ENCODE results near the gene ADGRF4.

Gene ADGRF4

DNA sequence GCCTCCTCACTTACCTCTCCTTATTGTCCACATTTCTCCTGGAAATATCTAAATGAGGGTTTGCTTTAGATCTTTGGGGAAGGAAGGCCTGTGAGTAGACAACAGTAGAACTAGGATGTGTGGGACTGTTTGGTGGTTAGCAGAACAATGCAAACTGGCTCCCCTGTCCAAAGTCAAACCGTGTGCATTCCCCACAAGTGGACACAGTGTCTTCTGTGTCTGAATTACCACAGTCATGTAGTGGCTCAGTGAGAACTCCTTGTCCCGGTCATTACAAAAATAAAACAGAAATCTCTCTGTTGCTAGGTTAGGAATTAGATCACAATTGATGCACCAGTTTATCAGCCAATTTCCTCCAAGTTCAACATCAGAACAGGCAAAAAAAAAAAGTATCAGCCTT lies 455 bp upstream of the ADGRF4 start:
- H3K9me3 ChIP-seq (ENCODE audit: low read length) = no peaks in the 10 kb centered on the region
- no peak overlapping the region for H3K27ac ChIP-seq (ENCODE audit: low read depth, low read length, poor library complexity, severe bottlenecking)
- no peaks in the 10 kb centered on the region for H3K9me2 ChIP-seq (ENCODE audit: low read depth, low read length)
- H3K4me1 ChIP-seq (ENCODE audit: insufficient read depth, low read length, severe bottlenecking) = no peaks in the 10 kb centered on the region
- H2AFZ ChIP-seq (ENCODE audit: low read length) = no peak overlapping the region
- no peaks in the 10 kb centered on the region for H4K20me1 ChIP-seq (ENCODE audit: insufficient read depth, low read length)
- H3K36me3 ChIP-seq (ENCODE audit: insufficient read depth, low read length) = no peaks in the 10 kb centered on the region
- H3K4me2 ChIP-seq (ENCODE audit: low read length) = no peak overlapping the region
- no peaks in the 10 kb centered on the region for H3K27me3 ChIP-seq (ENCODE audit: insufficient read depth, low read length)
- no peaks in the 10 kb centered on the region for H3F3A ChIP-seq (ENCODE audit: insufficient read depth, low read length)
- H3K79me2 ChIP-seq (ENCODE audit: insufficient read depth, low read length) = no peaks in the 10 kb centered on the region
- no peak for TF ChIP-seq EZH2 (IDR thresholded peaks at IDR 0.05; ENCODE audit: borderline replicate concordance, low read length)
- TF ChIP-seq, protein P1, sequence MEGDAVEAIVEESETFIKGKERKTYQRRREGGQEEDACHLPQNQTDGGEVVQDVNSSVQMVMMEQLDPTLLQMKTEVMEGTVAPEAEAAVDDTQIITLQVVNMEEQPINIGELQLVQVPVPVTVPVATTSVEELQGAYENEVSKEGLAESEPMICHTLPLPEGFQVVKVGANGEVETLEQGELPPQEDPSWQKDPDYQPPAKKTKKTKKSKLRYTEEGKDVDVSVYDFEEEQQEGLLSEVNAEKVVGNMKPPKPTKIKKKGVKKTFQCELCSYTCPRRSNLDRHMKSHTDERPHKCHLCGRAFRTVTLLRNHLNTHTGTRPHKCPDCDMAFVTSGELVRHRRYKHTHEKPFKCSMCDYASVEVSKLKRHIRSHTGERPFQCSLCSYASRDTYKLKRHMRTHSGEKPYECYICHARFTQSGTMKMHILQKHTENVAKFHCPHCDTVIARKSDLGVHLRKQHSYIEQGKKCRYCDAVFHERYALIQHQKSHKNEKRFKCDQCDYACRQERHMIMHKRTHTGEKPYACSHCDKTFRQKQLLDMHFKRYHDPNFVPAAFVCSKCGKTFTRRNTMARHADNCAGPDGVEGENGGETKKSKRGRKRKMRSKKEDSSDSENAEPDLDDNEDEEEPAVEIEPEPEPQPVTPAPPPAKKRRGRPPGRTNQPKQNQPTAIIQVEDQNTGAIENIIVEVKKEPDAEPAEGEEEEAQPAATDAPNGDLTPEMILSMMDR (IDR thresholded peaks at IDR 0.05; ENCODE audit: low read length) = no peak
- no peak overlapping the region for H3K9ac ChIP-seq (ENCODE audit: low read length)
- H3K4me3 ChIP-seq (ENCODE audit: low read depth, low read length, poor library complexity, severe bottlenecking) = no peak overlapping the region

DNA sequence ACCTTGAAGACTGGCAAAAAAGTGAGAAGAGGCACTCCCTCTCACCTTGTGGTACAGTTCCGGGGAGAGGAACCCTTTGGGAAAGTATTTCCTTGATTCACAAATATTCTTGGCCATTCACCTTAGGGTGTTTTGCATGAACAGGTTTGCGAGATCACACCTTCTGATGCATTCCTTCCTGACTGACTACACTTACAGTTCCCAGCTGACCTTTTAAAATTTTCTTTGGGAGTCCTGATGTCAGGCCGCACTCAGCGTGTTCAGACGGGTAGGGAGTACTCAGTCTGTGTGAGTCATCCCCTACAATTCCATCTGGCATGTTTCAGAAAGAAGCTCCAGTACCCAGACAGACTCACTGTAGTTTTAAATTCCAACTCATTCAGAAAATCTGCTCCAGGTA lies 1.7 kb downstream of the ADGRF4 start:
- no peak overlapping the region for H3K9ac ChIP-seq (ENCODE audit: low read length)
- H3F3A ChIP-seq (ENCODE audit: insufficient read depth, low read length) = no peaks in the 10 kb centered on the region
- TF ChIP-seq, protein P1 (IDR thresholded peaks at IDR 0.05; ENCODE audit: low read length) = no peak
- no peak for TF ChIP-seq EZH2 (IDR thresholded peaks at IDR 0.05; ENCODE audit: borderline replicate concordance, low read length)
- no peaks in the 10 kb centered on the region for H3K4me1 ChIP-seq (ENCODE audit: insufficient read depth, low read length, severe bottlenecking)
- H3K36me3 ChIP-seq (ENCODE audit: insufficient read depth, low read length) = no peaks in the 10 kb centered on the region
- H3K9me3 ChIP-seq (ENCODE audit: low read length) = no peaks in the 10 kb centered on the region
- H3K79me2 ChIP-seq (ENCODE audit: insufficient read depth, low read length) = no peaks in the 10 kb centered on the region
- H4K20me1 ChIP-seq (ENCODE audit: insufficient read depth, low read length) = no peaks in the 10 kb centered on the region
- H2AFZ ChIP-seq (ENCODE audit: low read length) = no peak overlapping the region
- H3K27ac ChIP-seq (ENCODE audit: low read depth, low read length, poor library complexity, severe bottlenecking) = no peak overlapping the region
- H3K4me3 ChIP-seq (ENCODE audit: low read depth, low read length, poor library complexity, severe bottlenecking) = no peak overlapping the region
- H3K9me2 ChIP-seq (ENCODE audit: low read depth, low read length) = no peaks in the 10 kb centered on the region
- H3K27me3 ChIP-seq (ENCODE audit: insufficient read depth, low read length) = no peaks in the 10 kb centered on the region
- H3K4me2 ChIP-seq (ENCODE audit: low read length) = no peak overlapping the region

DNA sequence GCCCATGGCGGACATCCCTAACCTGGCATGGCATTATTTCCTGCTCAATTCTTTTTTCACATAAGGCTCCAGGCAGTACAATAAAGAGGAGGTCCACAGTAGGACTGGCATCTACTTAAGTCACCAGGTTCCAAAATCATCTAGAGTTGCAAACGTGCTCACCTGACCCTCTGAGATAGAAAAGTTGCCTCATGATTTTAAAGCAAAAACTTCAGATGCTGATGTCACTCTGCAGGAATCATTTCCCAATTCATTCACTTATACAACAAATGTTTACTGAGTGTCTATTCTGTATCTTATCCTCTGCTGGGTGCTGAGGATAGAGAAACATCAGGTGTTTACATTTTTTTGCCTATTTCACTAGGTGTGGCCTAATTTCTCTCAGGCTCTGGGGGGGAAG lies 2.2 kb downstream of the ADGRF4 start:
- H3K4me2 ChIP-seq (ENCODE audit: low read length) = no peak overlapping the region
- no peaks in the 10 kb centered on the region for H3F3A ChIP-seq (ENCODE audit: insufficient read depth, low read length)
- H3K9ac ChIP-seq (ENCODE audit: low read length) = no peak overlapping the region
- H3K27ac ChIP-seq (ENCODE audit: low read depth, low read length, poor library complexity, severe bottlenecking) = no peak overlapping the region
- no peak overlapping the region for H3K4me3 ChIP-seq (ENCODE audit: low read depth, low read length, poor library complexity, severe bottlenecking)
- no peaks in the 10 kb centered on the region for H3K79me2 ChIP-seq (ENCODE audit: insufficient read depth, low read length)
- H3K27me3 ChIP-seq (ENCODE audit: insufficient read depth, low read length) = no peaks in the 10 kb centered on the region
- H3K4me1 ChIP-seq (ENCODE audit: insufficient read depth, low read length, severe bottlenecking) = no peaks in the 10 kb centered on the region
- H3K9me3 ChIP-seq (ENCODE audit: low read length) = no peaks in the 10 kb centered on the region
- no peaks in the 10 kb centered on the region for H3K9me2 ChIP-seq (ENCODE audit: low read depth, low read length)
- H2AFZ ChIP-seq (ENCODE audit: low read length) = no peak overlapping the region
- TF ChIP-seq EZH2 (IDR thresholded peaks at IDR 0.05; ENCODE audit: borderline replicate concordance, low read length) = no peak
- TF ChIP-seq, protein P1 (IDR thresholded peaks at IDR 0.05; ENCODE audit: low read length) = no peak
- H3K36me3 ChIP-seq (ENCODE audit: insufficient read depth, low read length) = no peaks in the 10 kb centered on the region
- H4K20me1 ChIP-seq (ENCODE audit: insufficient read depth, low read length) = no peaks in the 10 kb centered on the region

All from OCI-LY1 (cell line).